NK-92 (cell line): Measurements from ENCODE around the gene FAM229A.
"Not testable (repeated sequence)": the region's sequence is repeated elsewhere in the genome, so short reads cannot be mapped to it uniquely, and the experiment has no call there.

ENCODE experiments used
- DNase-seq: peaks from one replicate; lab custom pipeline; 2025; ENCODE audit not compliant: unreplicated experiment; lab: John Stamatoyannopoulos, UW

FAM229A gene

DNA sequence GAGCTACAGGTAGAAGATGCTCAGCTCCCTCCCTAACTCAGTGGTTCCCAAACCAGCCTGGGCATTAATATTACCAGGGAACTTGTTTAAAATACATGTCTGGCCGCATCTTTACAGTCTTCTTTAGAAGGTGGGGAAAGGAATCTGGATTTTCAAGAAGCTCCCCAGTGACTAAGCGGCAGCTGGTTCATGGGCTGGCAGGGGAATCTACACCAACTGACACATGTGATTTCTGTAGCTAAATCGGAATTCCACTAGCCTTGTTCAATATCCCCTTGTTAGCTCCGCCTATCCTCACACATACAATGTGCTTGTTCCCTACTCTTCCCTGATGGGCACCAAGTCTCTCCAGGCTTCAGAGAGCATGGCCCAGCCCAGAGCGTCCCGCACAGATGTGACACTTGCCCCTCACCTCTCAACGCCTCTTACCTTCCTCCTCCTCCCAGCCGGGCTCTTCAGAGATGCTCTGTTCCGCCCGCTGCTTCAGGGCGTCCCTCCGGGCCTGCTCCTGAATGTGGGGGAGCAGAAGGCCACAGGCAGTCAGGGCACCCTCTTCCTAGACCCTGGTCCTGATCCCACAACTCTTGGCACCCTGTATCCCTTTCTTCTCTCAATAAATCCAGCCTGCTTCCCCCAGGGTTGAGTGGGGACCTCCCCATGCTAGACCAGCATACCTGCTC lies 15.4 kb upstream of the FAM229A start:
- DNase-seq: no peak

DNA sequence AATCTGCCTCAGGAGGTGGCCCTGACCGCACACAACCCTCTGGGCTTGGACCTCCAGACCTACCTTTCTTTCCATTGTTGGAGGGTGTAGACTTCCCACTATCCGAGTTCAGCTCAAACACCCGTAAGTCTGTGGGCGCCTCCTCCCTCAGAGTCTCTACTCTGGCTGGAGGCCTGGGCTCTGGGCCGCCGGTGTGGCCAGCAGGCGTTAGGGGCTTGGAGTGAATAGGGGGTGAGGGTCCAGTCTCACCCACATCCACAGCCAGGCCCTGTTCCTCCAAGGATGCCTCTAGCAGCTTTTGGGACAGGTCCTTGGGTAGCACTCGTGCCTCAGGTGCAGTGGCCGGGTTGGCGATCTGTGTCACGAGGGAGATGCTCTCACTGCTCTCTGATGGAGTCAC lies 13.9 kb upstream of the FAM229A start:
- DNase-seq: no peak

DNA sequence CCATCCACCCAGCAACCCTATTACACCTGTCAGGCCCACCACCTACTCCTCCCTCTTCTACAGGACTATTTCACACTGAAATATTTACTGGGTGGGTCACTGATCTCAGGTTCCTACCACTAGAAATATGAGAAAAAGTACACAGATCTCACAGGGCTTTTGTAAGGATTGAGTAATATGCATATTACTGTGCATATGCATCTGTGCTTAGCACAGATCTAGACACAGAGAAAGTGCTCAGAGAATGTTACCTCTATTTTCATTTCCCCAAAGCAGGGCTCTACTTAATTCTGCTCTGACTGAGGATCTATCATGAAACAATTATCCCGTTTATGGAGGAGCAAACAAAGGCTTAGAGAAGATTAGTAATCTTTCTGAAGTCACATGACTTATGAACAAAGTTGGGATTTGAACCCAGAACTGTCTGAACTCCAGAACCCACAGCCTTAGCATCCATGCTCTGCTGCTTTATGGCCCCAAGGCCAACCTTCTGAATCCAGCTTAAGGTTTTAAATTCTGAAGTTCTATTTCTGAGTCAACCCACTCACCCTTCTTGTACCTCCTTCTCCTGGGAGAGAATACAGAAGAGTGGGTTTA lies 11.8 kb upstream of the FAM229A start:
- no peak for DNase-seq

DNA sequence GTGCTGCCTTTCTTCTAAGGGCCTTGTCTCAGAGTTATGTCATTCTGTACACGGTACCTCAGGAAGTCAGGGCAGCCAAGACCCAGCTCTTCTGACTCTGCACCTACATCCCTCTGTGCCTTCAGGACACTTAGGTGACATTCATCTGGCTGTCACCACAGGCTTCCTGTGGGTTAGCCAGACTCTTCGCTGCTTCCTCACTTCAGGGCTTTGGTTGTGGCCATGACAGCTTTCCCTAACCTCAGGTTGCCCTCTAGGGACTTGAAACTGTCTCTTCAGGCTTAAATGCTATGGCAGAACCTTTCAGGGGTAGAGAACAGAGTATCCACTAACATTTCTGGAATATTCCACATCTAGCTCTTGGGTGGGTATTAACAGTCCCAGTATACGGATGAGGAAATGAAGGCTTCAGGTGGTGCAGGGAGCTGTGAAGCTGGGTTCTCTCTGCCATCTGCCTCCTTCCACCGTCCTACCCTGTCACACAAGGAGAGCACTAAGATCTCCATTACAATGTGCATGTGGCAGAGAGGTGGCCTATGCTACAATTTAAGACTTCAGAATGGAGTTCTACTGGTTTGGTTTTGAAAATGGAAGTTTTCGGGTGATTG lies 10.0 kb upstream of the FAM229A start:
- no peak for DNase-seq

DNA sequence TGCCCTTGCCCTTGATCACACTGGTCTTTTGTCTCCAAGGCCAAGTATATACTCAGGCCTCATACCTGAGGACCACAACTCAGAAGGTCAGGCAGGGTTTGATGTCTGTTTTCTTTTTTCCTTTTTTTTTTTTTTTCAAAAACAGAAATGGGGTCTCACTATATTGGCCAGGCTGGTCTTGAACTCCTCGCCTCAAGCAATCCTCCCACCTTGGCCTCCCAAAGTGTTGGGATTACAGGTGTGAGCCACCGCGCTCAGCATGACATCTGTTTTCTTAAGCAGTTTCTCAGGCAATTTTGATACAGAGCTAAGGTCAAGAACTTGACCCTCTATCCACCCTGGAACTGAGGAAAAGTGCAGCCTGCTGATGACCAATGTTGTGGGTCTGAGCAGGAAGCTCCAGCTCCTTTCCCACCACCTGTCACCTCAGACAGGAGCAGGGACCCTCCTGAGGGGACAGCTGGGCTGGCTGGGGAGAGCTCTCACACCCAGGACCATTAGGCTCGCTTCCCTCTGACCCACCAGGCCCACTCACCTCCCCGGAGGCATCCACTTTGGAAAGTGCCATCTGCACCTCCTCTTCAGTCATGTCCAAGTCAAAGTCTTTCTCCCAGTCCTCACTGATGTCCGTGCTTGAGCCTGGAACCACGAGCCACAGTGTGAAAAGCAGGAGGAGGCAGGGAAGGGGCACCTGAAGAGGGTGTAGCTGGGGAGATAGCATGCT lies 5.8 kb upstream of the FAM229A start:
- DNase-seq: no peak

DNA sequence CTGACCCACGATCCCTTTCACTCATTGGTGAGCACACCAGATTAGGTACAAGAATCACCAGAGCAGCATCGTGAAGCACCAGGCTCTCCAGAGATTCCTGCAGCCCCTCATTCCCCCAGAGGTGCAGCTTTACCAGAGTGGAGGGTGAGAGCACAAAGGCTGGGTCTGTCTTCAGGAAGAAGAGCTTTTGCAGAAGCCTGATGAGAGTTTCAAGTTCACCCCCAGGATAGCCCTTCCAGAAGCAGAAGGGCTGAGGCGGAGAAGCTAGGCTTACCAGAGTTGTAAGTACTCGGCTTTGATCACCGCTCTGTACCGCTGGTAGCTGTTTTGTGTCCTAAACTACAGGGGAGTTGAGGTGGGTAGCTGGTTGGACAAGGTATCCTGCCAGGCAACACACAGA lies 3.2 kb upstream of the FAM229A start:
- DNase-seq: no peak

DNA sequence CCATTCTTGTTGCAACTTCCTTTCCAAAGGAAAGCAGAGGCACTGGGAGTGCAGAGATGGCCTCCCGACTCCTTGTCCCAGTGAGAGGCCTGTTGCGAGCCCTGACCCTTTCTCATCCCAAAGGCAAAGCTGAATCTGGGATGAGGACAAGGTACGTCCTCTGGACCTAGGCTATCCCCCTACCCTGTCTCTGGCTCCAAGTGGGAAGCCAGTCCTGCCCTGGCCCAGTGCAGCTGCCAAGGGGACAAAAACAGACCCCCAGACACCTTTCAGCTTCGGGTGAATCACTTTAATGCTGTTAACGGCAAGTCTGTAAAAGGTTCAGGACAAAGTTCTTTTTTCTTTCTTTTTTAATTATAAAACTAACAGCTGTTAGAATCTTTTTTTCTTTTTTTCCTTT lies 2.6 kb upstream of the FAM229A start:
- no peak for DNase-seq

DNA sequence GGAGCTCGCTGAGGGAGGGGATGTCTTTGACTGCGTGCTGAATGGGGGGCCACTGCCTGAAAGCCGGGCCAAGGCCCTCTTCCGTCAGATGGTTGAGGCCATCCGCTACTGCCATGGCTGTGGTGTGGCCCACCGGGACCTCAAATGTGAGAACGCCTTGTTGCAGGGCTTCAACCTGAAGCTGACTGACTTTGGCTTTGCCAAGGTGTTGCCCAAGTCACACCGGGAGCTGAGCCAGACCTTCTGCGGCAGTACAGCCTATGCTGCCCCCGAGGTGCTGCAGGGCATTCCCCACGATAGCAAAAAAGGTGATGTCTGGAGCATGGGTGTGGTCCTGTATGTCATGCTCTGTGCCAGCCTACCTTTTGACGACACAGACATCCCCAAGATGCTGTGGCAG lies 1.4 kb upstream of the FAM229A start:
- no peak for DNase-seq

DNA sequence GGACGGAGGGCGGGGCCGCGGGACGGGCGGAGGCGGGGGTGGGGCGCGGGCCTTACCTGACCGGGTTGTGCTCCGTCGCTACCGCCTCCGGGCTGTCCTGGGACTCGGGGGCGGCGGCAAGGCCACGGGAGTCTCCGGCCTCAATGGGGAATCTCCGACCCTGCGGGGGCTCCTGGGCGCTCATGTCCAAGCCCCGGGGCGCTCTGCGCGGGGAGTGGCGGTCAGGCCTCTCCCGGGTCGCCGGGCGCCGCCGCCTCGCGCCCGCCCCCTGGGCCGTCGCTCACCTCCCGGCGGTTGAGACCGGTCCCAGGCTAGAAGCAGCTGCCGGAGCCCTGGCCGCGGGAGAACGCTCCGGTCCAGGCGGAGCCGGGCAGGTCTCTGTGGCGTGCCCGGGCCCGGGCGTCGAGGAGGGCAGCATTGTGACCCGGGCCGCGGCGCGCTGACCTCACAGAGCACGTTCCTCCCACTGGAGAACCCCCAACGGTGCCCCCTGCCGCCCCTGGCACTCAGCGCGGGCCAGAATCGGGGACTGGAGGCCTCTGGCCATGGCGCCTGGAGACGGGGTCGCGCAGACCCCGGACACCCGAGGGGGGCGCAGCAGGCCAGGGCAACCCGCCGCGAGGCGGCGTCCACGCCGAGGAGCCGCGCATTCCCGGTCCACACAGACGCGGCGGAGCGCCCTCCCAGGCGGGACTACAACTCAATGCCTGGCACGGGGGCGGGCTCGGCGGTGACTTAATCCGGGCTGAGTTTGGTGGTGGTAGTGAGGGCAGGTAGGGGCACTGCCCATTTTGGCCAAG lies 411 bp downstream of the FAM229A start:
- DNase-seq: no peak

DNA sequence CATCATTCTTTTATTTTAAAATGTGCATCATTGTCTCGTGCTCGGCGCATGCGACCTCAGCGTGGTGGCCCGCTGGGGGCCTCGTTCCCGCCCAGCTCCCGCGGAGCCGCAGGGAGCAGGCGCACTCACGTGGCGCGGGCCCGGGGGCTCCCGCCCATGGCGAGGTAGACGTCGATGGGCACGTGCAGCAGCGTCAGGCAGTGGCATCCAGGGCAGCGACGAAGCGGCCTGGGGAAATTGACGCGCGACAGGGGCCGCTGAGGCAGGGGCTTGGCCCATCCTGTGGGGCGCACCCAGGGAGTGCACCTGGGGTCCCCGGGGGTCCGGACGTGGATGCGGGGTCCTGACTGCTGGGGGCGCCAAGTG lies 994 bp downstream of the FAM229A start:
- no peak for DNase-seq

DNA sequence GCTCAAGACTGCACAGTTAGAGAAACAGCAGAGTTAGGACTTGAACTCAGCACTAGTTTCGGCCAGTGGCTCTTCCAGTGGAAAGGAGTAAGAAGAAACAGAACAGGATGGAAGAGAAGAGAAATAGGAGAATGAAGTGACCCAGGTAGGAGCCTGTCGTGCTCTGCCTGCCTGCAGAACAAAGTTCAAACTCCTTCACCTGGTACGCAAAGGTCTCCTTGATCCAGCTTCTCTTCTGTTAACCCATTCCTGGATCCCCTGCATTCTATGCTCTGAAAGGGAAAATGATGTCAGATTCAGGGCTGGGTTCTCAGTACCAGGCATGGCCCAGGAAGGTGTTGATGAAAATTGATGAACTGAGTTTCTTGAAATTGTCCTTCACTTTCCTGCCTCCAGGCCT lies 3.9 kb downstream of the FAM229A start:
- DNase-seq: no peak

DNA sequence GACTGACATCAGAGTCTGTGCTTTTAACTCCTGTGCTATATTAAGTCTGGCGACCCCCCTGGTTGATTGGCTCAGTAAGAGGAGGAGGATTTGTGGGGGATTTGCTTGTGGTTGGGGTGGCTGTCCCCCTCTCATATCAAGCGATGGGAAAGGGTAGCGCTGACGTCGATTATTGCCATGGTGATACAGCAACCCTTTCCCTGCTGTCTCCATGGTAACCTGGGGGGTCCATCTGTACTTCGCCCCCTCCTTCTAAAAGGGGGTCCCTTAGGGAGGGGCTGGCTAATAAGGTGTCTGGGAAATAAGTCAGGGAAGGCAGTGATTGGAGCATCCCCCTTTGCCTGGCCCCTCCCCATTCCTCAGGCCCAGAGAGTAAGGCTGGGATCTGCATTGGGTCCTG lies 4.7 kb downstream of the FAM229A start:
- no peak for DNase-seq

DNA sequence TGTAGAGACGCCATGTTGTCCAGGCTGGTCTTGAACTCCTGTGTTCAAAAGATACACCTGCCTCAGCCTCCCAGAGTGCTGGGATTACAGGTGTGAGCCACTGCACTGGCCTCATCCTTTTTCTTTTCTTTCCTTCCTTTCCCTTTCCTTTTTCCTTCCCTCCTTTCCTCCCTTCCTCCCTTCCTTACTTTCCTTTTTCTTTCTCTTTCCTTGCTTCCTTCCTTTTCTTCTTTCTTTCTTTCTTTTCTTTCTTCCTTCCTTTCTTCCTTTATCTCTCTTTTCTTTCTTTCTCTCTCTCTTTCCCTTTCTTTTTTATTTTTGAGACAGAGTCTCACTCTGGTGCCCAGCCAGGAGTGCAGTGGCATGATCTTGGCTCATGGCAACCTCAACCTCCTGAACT lies 5.8 kb downstream of the FAM229A start:
- DNase-seq: no peak

DNA sequence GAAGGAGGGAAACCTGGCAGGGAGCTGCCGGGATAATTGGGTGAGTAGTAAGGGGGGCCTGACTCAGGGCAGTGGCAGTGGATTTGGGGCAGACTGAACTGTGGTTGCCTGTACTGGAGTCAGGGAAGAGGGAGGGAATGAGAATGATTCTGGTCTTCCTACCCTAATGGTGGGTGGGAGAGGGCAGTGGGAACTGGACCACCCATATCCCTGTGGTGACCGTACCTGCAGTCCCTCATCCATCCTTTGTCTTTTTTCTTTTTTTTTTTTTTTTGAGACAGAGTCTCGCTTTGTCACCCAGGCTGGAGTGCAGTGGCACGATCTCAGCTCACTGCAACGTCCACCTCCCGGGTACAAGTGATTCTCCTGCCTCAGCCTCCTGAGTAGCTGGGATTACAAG lies 6.5 kb downstream of the FAM229A start:
- DNase-seq: not testable (repeated sequence)

DNA sequence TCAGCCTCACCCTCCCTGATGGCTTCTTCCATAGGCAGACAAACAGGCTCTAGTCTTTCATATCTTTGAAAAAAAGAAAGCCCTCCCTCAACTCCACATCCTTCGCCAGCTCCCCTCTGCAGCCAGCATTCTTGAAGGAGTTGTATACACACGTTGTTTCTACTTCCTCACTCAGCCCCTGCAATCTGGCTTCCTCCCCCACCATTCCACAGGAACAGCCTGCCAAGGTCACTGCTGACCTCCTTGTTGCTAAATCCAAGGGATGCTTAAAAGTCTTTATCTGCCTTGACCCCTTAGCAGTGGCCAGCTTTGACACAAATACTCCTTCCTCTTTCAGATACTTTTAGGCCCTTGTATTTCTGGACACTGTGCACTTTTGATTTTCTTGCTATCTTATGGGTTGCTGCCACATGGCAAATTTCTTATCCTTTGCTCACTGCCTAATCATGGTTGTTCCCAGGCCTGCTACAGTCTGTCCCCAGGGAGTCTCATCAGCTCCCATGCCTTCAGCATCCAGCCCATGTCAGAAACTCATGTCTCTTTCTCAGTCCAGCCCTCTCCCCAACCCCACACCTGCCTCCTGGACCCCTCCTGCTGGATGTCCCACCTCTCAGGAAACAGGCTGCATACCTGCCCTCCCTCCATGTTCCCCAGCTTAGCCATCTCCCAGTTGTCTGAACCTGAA lies 8.3 kb downstream of the FAM229A start:
- DNase-seq: no peak

DNA sequence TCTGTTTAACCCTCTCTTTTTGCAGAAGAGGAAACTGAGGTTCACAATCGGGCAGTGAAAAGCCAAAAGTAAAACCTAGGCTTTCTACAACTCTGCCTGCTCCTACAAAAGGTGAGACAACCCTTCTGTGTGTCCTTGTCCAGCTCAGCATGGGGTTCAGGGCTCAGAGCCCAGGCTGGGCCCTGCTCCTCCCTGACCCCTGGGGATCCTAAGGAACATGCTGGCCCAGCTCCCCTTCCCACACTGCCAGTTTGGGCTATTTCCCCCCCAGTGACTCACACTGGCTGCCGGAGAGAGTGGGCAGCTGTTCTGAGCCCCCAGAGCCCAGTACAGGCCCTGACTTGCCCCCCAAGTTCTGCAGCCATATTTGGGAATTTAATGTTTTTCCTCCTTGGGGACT lies 8.9 kb downstream of the FAM229A start:
- DNase-seq: no peak

DNA sequence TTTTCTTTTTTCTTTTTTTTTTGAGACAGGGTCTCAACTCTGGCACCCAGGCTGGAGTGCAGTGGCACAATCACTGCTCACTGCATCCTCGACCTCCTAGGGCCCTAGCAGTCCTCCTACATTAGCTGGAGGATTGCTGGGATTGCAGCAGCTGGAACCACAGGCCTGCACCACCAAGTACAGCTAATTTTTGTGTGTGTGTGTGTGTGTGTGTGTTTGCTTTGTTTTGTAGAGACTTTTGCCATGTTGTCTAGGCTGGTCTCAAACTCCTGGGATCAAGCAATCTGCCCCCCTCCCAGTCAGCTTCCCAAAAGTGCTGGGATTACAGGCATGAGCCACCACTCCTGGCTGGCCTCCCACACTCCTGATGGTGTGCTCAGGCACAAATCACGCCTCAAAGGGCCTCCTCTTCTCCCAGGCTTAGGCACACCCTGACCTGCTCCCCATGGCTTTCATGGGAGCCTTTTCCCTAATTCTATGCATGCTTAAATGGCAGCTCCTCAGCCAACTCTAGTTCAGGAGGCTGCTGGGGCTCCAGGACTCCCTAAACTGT lies 9.4 kb downstream of the FAM229A start:
- DNase-seq: no peak

DNA sequence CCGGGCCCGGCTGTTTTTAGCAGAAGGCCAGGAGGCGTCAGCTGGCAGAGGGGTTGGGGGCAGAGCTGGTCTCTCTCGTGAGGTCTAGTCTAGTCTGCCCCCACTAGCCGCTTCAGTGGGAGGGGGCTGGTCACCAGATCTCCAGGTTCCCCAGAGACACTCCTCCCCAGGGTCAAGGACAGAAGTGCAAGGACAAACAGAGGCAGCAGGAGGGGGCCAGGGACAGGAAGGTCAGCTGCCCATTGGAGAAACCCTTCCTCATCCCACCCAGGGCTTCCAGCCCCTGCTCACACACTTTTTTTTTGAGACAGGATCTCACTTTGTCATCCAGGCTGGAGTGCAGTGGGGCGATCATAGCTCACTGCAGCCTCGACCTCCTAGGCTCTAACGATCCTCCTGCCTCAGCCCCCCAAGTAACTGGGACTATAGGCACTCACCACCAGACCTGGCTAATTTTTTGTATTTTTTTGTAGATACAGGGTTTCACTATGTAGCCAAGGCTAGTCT lies 10.0 kb downstream of the FAM229A start:
- DNase-seq: no peak

DNA sequence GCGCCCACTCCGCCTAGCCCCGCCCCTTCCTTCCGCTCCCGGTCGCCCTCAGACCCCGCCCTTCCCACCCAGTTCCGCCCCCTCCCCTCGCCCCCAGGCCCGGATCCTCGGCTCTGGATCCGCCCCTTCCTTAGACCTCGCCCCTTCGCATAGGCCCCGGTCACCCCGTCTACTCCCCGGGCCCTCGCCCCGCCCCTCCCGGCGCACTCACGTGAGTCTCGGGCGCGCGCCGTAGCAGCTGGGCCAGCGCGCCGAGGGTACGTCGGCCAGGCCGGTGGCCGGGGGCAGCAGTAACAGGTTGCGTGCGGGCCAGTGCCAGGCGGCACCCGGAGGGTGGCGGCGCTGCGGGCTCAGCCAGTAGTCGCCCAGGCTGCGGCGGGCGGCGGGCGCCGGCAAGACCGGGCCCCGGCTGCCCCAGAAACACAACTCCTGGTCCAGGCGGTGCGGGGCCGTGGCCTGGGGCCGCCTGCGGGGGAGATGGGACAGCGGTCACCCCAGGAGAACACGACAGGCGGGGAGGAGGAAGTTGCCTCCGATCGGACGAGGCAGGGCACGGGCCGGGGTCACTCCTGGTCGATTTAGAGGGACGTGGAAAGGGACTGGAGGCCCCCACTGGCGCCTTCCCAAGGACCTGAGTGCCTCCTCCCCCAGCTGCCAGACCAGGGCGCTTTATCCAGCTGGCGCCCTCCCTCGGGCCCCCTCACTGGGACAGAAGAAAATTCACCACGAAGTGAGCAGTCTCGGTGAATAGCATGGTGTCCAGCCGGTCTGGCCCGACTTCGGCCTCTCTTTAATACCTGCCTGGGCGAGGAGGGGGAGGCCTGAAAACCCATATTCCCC lies 10.7 kb downstream of the FAM229A start:
- DNase-seq: no peak
